T47D (cell line): ENCODE measurements around the gene SHBG.

ENCODE experiments used
- DNase-seq, 2 experiments: peaks; one replicate each; pipeline versions ENCODE4 v3.0.0 to v3.0.0-alpha.2; 2011 to 2012; ENCODE audit warnings: low read depth in 1 of 2, low spot score in 1 of 2
- JUND ChIP-seq: IDR thresholded peaks from 2 replicates; pipeline ENCODE4 v1.6.1; 2012; ENCODE audit warnings: low read depth
- in situ Hi-C: cut with HindIII; loops from 2 replicates; pipeline ENCODE4 v1.10.0; 2016; ENCODE audit warnings: low sequenced_read_pairs, low pct_unique_long_range_greater_than_20kb

SHBG gene

GRCh38 chr17:7644775-7645174, 14.8 kb downstream of the SHBG start:
- DNase-seq, result no peak
- in situ Hi-C loops, result no loop called here
- no peak for TF ChIP-seq JUND

- no peak for DNase-seq
- no peak for TF ChIP-seq JUND
- in situ Hi-C loops, result no loop called here
Measured at GRCh38 chr17:7646457-7646856, 16.5 kb downstream of the SHBG start.

DNA sequence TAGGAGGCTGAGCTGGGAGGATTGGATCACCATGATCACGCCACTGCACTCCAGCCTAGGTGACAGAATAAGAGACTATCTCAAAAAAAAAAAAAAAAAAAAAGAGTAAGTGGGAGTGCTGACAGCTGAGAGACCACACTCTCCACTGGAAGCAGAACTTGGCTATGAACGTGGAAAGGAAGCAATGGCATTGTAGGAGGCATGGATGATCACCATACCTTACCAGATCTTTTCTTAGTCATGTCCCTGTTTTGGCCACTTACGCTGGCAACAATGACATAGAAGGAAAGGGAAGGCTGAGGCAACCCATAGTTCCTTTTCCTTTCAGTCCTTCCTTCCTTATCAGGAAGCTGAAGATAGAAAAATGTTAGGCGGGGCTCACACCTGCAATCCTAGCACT, 17.1 kb downstream of the SHBG start:
- no peak for TF ChIP-seq JUND
- in situ Hi-C loops, result no loop called here
- DNase-seq, result no peak

DNA sequence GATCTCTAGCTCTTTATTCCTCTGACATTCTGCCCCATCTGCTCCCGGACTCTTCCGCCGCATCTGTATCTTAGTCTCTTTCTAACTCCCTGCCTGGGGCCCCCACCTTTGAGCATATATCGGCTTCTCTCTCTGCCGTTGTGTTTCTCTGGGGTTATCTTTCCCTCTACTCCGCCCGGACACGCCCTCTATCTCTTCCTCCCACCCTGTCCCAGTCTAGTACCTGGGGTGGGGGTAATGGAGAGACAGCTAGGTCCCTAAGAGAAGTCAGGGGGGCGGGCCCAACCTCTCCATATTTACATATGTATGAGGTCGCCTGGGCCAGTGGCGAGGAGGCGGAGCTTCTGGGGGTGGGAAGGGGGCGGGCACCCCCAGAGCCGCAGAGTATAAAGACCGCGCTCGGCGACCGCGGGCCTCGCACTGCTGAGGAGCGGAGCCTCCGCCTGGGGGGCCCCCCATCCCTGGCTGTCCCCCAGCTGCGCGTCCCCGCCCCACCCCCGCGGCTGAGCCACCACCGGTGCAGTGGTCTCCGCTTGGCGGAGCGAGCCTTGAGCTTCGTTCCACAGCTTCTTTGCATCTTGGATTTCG, 20.7 kb downstream of the SHBG start, which contains the start of gene ATP1B2:
TSS of gene ATP1B2 (plus strand) at position 418 of the 588 bp plus-strand sequence. CDS start 593 bp downstream, outside the sequence.
- TF ChIP-seq JUND, result no peak
- DNase-seq, result peak; percentile 68
- in situ Hi-C loops, result no loop called here

DNA sequence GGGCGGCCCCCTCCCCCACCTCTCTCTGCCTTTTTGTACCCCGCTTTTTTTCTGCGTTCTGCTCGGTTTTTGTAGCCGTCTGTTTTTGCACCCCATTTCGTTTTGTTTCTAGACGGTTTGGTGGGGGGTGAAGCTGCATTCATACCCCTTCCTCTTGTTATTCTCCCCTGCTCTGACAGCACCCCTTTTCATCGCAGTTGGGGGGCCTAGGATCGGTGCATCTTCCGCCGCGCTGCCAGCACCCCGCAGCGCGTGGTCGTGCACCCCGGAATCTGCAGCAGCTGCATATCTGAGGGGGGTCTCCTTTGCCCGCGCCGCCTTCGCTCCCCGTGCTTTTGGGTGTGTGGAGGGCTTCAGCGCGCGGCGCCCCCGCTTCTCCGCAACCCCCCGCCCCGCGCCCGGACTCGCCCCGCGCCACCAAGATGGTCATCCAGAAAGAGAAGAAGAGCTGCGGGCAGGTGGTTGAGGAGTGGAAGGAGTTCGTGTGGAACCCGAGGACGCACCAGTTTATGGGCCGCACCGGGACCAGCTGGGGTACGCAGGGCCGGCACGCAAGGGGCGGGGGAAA, 21.2 kb downstream of the SHBG start:
- DNase-seq, result no peak
- in situ Hi-C loops, result no loop called here
- no peak for TF ChIP-seq JUND

DNA sequence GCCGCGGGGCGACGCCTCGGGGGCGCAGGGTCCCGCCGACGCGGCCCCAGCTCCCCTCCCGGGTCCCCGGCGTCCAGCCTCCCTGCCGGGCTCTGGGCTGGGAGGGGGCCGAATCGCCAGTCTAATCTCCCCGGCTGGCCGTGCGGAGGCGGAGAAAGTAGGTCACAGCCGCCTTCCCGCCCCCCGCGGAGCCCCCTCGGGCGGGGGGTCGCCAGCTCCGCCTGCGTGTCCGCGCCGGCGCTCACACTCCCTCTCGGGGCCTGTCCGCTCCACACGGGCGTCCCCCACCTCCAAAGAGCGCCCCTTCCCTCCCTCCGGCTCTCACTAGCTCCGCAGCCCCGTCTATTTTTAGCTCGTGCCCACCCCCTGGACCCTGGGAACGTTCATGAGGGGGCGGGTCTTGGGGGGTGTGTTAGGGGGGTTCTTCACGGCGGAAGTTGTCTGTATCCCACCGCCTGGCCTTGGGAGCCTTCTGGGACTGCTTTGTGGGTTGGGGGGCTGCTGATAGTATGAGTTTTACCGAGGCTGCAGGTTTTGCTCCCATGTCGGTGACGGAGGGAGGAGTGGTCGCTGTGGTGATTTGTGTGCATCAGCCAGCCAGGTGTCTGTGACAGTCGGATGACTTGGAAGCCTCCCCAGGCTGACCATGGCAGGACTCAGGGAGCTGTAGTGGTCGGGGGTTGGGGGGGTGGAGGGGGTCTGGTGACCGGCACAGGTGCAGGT, 21.9 kb downstream of the SHBG start:
- DNase-seq, result no peak
- TF ChIP-seq JUND, result no peak
- in situ Hi-C loops, result no loop called here

DNA sequence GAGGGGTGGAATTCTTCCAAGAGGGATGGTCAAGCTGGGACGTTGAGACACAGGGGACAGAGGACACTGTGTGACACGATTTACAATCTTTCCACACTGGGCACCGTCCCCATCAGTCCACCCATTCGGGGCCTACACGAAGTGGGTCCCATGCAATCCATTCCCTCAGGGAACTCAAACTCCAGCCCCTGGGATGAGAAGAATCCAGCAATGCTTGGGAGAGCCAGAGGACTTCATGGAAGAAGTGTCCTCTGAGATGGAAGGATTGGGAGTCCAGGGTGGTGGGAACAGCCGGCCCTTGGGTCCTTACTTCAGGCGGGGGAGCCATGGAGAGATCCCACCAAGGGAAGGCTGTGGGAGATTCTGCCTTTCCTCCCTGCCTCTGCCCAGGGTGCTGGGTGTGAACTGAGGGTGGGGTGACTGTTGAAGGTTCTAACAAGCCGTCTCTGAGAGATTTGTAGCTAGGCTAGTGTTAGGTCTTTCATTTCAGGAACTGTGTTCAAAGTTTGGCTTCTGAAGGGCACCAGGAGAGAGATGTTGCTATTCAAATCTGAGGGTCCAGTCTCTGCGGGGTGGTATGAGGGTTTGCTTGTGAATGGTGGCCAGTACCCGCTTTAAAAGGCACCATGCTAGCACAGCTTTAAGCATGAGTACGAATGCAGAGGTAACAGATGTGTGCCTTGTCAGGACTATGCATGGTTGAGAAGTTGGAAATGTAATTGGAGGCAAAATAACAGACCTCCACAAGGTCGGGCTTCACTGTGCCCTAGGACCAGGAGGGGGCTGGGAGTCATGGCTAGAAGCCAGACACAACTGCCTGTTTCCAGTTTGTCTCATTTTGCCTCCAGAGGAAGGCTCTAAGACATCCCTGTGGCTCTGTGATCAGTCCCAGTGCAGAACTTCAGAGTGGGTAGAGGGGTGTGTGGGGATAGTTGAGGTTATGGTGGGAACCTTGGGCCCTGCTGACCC, 22.7 kb downstream of the SHBG start:
- TF ChIP-seq JUND, result no peak
- in situ Hi-C loops, result no loop called here
- no peak for DNase-seq

DNA sequence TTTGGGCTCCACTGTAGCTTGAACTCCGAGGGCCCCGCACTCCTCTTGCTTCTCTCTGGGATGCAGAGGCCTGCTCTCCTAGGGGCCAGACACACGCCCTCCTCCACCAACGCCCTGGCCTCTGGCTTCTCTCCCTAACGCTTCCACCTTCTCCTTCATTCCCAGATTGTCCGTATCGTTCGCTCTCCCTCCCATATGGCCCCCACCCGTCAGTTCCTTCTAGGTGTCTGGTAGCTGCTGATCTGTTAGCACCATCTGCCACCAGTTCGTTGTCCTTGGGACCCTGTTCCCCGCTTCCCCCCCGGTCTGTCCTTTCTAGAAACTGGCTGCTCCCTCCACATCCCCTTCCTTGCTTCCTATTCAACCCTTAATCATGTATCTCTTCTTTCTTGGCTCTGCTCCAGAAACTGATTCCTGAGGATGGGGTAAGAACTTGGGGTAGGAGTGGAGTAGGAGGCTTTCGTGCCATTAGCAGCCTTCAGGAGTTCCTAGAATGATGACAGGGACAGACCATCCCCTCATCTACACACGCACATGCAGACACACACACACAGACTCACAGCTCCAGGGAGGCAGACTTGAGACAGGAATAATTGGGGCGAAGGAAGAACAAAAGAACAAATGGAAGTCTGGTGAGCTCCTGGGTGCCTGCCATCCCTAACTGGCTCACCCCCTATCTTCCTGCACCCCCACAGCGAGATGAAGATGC, 25.1 kb downstream of the SHBG start:
- DNase-seq, result no peak
- no peak for TF ChIP-seq JUND
- in situ Hi-C loops, result no loop called here

DNA sequence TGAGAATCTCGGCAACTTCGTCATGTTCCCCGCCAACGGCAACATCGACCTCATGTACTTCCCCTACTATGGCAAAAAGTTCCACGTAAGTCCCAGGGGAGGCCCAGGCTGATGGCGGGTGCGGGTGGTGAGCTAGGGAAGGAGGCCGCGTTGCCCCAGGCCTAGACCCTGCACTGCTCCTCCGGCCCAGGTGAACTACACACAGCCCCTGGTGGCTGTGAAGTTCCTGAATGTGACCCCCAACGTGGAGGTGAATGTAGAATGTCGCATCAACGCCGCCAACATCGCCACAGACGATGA, 25.6 kb downstream of the SHBG start:
- TF ChIP-seq JUND, result no peak
- DNase-seq, result no peak
- in situ Hi-C loops, result no loop called here

GRCh38 chr17:7656958-7657609, 27.1 kb downstream of the SHBG start:
- TF ChIP-seq JUND, result no peak
- in situ Hi-C loops, result no loop called here
- DNase-seq, result no peak

DNA sequence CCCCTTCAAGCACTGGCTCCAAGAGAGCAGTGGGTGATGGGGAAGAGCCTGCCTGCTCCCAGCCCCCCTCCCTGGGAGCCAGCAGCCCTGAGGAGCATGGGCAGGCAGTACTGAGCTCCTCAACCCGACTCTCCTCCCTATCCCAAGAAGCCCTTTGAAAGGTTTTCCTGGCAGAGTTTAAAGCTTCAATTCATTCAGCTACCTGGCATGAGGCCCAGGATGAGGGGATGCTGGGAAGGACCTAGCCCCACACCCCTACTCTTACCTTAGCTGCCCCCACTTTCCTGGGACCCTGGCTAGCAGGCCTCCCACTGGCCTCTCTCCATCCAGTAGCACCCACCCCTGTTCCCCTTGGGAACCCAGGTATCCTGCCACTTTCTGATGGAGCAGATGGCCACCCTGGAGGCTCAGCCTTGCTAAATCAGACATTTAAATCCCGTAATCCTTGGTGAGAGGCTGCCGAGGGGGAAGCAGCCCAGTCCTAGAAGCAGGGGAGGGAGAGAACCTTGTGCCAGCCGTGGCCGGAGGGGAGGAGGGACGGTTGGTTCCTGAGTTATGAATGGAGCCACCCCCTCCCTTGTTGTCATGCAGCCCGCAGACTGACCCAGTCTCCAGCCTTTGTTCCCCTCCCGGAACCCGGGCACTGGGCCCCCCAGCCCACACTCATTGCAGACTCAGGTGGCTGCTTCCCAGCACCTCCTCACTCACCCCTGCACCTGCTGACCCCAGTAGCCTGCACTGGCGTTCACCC, 37.9 kb downstream of the SHBG start:
- TF ChIP-seq JUND, result no peak
- DNase-seq, result no peak
- in situ Hi-C loops, result no loop called here

DNA sequence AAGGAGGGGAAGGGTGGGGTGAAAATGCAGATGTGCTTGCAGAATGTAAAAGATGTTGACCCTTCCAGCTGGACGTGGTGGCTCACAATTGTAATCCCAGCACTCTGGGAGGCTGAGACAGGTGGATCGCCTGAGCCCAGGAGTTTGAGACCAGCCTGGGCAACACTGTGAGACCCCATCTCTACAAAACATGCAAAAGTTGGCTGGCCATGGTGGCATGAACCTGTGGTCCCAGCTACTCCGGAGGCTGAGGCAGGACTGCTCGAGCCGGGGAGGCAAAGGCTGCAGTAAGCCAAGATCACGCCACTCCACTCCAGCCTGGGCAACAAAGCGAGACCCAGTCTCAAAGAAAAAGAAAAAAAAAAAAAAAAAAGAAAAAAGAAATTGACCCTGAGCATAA, 38.5 kb downstream of the SHBG start:
- no peak for DNase-seq
- in situ Hi-C loops, result no loop called here
- no peak for TF ChIP-seq JUND
